NCI-H510A treated with DMSO at 0.1 percent for 48 hours (cell line): ENCODE data around the gene PPT1.
"Not testable (repeated sequence)": the region's sequence is repeated elsewhere in the genome, so short reads cannot be mapped to it uniquely, and the experiment has no call there.

Source experiments
- DNase-seq: peaks from one replicate; lab custom pipeline; 2025; lab: John Stamatoyannopoulos, UW

Gene PPT1

GRCh38 chr1:40056519-40057309, 40.3 kb downstream of the PPT1 start:
- DNase-seq: no peak

DNA sequence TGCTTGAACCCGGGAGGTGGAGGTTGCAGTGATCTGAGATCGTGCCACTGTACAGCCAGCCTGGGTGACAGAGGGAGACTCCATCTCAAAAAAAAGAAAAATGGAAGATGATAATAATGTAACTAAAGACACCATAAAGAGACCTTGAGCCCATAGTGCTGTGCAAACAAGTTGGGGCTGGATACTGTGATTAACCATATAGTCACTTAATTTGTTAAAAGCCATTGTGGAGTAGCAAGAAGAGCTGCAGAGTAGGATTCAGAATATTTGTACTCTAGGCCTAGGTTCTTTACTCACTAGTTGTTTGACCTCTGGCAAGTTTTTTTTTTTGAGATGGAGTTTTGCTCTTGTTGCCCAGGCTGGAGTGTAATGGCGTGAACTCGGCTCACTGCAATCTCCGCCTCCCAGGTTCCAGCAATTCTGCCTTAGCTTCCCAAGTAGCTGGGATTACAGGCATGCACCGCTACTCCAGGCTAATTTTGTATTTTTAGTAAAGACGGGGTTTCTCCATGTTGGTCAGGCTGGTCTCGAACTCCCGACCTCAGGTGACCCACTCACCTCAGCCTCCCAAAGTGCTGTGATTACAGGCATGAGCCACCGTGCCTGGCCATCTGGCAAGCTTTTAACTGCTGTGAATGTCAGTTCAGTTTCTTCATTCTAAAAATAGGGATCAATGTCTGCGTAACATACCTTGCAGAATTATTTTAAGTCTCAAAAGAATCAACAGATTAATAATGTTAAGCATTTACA, 43.7 kb downstream of the PPT1 start:
- no peak for DNase-seq

DNA sequence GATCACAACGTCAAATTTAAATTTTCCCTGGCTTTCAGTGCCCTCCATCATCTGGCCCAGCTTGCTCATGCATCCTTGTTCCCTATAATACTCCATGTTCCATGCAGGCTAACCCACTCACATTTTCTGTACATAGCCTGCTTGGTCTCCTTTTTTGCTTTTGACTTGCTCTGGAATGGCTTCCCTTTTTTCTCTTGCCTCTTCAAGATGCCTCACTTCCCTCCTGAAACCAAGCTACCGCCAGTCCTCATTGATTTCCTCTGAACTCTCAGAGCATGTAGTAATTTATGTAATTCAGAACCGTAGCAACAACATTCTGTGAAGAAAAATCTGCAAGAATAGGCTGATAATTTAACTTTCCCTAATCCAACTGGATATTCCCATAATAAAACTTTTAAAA, 46.2 kb downstream of the PPT1 start:
- DNase-seq: no peak

DNA sequence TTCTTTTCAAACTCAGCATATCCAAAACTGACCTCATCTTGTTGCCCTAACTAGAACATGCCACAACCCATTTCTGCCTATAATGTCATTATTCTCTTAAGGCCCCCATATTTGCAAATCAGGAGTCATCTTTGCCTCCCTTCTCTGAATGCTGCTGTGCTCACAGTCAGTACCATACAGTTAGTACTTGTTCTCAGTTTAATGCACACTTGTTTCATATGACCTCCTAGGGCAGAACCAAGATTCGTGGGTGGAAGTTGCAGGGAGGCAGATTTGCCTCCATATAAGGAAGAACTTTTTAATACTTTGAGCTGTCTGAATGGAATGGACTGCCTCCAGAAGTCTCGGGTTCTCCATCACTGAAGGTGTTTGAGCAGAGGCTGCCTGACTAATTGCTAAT, 47.3 kb downstream of the PPT1 start:
- DNase-seq: no peak

DNA sequence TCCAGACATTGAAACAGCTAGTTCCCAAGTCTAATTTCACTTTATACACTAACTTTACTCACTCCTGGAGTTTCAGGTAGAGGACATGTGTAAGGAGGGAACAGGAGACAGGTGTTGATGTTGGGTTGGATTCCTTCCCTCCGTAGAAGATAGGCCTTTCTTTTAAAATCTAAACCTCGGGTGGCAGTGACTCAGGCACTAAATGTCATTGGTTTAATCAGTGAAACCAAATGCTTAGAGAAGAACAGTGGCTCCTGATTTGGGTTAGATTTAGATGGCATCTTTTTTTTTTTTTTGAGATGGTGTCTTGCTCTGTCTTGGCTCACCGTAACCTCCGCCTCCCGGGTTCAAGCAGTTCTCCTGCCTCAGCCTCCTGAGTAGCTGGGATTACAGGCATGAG, 49.3 kb downstream of the PPT1 start:
- no peak for DNase-seq

GRCh38 chr1:40047276-40047675, 49.8 kb downstream of the PPT1 start:
- no peak for DNase-seq

GRCh38 chr1:40045766-40046165, 51.3 kb downstream of the PPT1 start:
- DNase-seq: no peak

DNA sequence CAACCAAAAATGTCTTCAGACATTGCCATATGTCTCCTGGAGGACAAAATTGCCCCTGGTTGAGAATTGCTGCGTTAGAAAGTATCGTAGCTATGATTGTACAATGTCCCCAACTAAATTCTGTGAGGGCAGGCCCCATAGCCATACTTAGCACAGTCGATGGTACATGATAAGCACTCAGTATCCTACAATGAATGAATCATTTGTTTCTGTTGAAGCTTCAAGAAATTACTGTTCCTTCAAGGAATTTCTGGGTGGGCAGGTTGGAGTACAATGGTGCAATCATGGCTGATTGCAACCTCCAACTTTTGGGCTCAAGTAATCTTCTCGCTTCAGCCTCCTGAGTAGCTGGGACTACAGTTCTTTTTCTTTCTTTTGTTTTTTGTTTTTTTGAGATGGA, 51.9 kb downstream of the PPT1 start:
- DNase-seq: no peak

DNA sequence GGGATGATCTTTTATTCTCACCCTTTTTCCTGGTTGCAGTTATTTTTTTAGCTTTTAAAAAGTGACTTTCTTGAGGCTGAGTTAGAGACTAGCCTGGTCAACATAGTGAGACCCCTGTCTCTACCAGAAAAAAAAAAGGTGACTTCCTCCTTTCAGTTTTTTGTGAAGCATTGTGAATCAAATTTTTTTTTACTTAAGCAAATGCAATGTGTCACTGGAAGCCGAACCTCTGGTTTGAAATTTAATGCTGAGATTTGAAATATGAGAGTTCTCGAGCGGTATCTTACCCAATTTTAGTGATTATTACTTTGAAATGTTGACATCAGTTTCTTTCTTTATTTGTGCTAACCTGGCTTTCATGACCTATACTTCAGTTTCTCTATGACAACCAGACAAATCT, 52.9 kb downstream of the PPT1 start:
- no peak for DNase-seq

GRCh38 chr1:40042341-40042740, 54.7 kb downstream of the PPT1 start:
- no peak for DNase-seq

DNA sequence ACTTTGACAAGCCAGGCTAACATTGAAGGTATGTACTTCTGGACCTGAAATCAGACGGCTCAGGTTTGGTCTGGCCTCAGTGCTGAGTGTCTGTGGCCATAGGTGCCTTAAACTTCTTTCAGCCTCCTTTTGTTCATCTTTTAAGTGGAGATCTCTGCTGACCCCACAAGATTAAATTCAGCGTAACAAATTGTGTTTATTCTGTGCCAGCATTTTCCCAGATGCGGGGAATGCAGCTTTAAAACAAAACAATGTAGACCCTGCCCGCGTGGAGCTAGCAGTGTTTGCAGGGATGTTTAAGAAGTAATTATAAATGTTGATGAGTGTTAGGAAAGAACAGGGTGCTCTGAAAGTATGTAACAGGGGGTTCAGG, 55.6 kb downstream of the PPT1 start:
- DNase-seq: no peak

GRCh38 chr1:40040511-40041465, 56.3 kb downstream of the PPT1 start, which contains the start of gene CAP1:
Gene CAP1, plus strand, starts transcription at chr1:40040729. Its CDS starts 18,618 bp downstream, at chr1:40059347.
- DNase-seq: peak; percentile 100

DNA sequence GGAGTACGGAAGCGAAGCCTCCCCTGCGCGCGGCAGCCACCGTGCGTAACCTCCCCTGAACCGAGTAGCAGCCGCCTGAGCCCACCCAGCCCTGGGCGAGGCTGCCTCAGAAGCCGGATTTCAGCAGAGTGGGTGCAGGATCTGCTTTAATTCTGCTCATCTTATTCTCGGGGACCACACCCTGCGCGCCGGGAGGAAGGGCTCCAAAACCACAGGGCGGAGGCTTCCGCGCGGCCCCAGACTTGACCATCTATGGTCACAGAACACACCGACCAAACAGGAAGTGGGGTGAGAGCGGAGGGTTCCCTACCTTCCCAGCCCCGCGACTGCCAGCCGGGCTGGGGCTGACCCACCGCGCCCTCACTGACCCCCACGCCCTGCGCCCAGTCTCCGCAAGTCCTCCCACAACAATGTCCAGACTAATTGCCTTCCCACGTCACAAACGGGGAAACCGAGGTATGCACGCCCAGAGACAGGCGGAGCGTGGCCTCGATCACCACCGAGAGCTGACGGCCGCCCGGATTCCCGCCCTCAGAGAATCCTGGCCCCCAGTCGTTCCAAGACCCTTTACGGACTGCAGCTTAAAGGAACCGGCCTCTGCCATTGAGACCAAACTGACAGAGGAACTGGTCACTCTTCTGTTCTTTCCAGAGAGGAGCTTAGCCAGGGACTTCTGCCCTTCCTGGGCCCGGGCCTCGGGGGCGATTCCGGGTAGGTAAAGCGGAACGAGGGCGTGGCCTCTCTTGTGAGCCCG, 57.1 kb downstream of the PPT1 start:
- peak; percentile 97 for DNase-seq

- peak; percentile 88 for DNase-seq
These were observed 57.8 kb downstream of the PPT1 start for GRCh38 chr1:40039245-40039756.

DNA sequence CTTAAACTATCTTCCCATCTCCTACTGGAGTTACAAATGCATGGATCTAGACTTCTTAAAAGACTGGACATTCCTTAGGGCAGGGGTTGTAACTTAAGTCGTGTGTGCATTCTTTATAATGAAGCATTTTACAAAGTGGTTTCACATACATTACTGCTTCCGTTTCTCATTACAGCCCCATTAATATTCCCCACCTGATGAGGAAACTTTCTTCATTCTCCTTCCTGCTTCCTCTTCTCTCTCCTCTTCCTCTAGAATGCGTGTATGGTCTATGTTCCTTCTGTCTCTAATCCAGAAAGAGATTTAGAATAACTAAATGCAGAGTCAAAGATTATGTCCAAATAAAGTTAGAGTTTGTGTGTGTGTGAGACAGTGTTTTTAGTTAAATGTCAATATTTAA, 58.4 kb downstream of the PPT1 start:
- no peak for DNase-seq

DNA sequence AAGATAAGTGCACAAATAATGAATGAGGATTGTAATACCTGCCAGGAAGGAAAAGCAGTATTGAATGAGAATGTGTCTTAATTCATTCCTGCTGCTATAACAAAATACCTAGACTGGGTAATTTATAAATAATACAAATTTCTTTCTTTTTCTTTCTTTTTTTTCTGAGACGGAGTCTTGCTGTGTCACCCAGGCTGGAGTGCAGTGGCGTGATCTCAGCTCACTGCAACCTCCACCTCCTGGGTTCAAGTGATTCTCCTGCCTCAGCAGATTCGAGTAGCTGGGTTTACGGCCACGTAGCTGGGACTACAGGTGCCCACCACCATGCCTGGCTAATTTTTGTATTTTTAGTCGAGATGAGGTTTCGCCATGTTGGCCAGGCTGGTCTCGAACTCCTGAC, 59.8 kb downstream of the PPT1 start:
- not testable (repeated sequence) for DNase-seq

DNA sequence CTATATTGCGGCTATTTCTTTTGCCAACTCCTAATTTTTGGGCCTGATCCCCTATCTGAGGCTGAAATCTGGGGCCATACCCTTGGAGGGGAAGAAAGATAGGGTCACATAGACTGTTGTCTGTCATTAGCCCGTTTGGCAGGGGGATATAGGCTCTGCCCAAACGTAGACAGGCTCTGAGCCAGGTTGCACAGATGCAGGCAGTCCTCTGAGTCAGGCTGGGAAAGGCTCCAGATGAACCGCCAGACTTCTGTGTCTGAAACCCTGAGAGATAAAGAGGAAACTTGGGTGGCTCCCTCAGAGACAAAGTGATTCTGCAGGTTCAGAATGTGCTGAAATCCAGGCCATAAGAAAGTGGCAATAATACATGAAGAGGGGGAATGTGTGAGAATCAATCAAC, 60.5 kb downstream of the PPT1 start:
- DNase-seq: no peak

- DNase-seq: no peak
These were observed 62.2 kb downstream of the PPT1 start for GRCh38 chr1:40034869-40035268.

DNA sequence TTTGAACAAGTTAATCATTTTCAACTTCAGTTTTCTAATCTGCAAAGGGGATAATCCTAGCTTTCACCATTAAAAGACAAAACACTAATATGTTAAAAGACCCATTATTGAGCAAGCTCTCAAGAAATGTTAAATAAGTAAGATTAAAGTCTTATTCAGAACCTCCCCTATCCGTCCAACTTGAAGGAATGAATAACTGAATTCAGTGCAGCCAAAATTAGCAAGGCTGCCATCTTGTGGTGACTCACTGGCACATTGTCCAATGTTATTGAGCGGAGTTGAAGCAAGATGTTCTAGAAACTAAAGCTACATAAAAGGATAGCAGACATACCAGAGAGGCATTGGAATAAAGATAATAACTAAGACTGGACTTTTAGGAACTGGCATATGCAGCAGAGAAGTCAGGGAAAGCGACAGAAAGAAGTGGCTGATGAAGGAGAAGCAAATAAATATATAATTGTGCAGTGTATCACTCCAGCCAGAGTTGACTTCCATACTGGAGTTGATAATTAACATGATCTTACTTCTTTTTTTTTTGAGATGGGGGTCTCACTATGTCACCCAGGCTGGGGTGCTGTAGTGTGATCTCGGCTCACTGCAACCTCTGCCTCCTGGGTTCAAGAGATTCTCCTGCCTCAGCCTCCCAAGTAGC, 64.7 kb downstream of the PPT1 start:
- DNase-seq: peak; percentile 95

- no peak for DNase-seq
These were observed 66.4 kb downstream of the PPT1 start for GRCh38 chr1:40030528-40031135.
